GM21526 (cell line): Measurements from ENCODE around the gene SCD5.

ENCODE experiments used
- ATAC-seq: cut with Tn5 transposase; IDR thresholded peaks from one replicate; pipeline ENCODE4 v1.9.1; 2021; ENCODE audit warnings: moderate library complexity; ENCODE audit not compliant: unreplicated experiment, low FRiP score

SCD5 gene

GRCh38 chr4:82797405-82798111 is 1.0 kb downstream of the SCD5 start:
- ATAC-seq: no peak

- ATAC-seq: no peak
Observed at GRCh38 chr4:82797040-82797404, 1.6 kb downstream of the SCD5 start.

- ATAC-seq: no peak
Observed at GRCh38 chr4:82792912-82793649, 5.5 kb downstream of the SCD5 start.

- no peak for ATAC-seq
Observed at GRCh38 chr4:82791179-82791578, 7.4 kb downstream of the SCD5 start.

GRCh38 chr4:82790060-82790660 is 8.4 kb downstream of the SCD5 start:
- ATAC-seq: no peak

- no peak for ATAC-seq
Observed at GRCh38 chr4:82789025-82789776, 9.4 kb downstream of the SCD5 start.

GRCh38 chr4:82787342-82787741 is 11.3 kb downstream of the SCD5 start:
- ATAC-seq: no peak

- no peak for ATAC-seq
Observed at GRCh38 chr4:82786828-82787227, 11.8 kb downstream of the SCD5 start.

GRCh38 chr4:82785611-82786400 is 12.8 kb downstream of the SCD5 start:
- ATAC-seq: no peak

GRCh38 chr4:82784681-82785610 is 13.7 kb downstream of the SCD5 start:
- no peak for ATAC-seq

GRCh38 chr4:82782626-82783345 is 15.8 kb downstream of the SCD5 start:
- ATAC-seq: no peak

- ATAC-seq: no peak
Observed at GRCh38 chr4:82780752-82781231, 17.8 kb downstream of the SCD5 start.

- no peak for ATAC-seq
Observed at GRCh38 chr4:82780170-82780751, 18.3 kb downstream of the SCD5 start.

GRCh38 chr4:82779032-82779431 is 19.6 kb downstream of the SCD5 start:
- no peak for ATAC-seq

GRCh38 chr4:82777857-82778525 is 20.6 kb downstream of the SCD5 start:
- ATAC-seq: no peak

- no peak for ATAC-seq
Observed at GRCh38 chr4:82776925-82777542, 21.6 kb downstream of the SCD5 start.

GRCh38 chr4:82775243-82775642 is 23.4 kb downstream of the SCD5 start:
- no peak for ATAC-seq
